Right lobe of liver (tissue), 4 donors: ENCODE measurements around the gene TENM4.
A peak's percentile ranks its signal among the peaks of the same experiment; 100 is the strongest.

Experiments used
- CTCF ChIP-seq, 4 donors: fragments of 200-600 bp in 3 of 4; fragments of 450-650 bp in 1 of 4; IDR thresholded peaks; one replicate each; pipeline versions ENCODE4 v1.5.1 to v1.8.0; 2016 to 2022; ENCODE audit warnings: antibody characterized with exemption in 4 of 4, mild to moderate bottlenecking in 2 of 4
- POLR2A ChIP-seq: fragments of 450-650 bp; IDR thresholded peaks from one replicate; pipeline ENCODE4 v1.6.1; 2017; ENCODE audit warnings: antibody characterized with exemption, mild to moderate bottlenecking
- donor health status: DM: no; HTN: no; CAD: no.
- donor health status: DM: no; HTN: no; CAD: no.
- donor health status: DM: no; HTN: yes; CAD: no.

GRCh38 chr11:78646564-78647185 is 794.2 kb downstream of the TENM4 start:
- TF ChIP-seq CTCF (IDR thresholded peaks at IDR 0.05) (peak; percentile 83 to 85 (median 84)), POLR2A (no peak)
